H1 (cell line): Measurements from ENCODE around the gene ZKSCAN1. TPM values are rescaled to one million over a fixed set of nuclear protein-coding genes. Genes with fewer than 3 reads are reported as not detected.

ENCODE experiments used
- CTCF ChIA-PET: fragments of 300-600 bp; sonication (Branson Sonifier 250); formaldehyde crosslinking; loops from one replicate; lab custom pipeline; 2021; ENCODE audit not compliant: partially characterized antibody; lab: Charles Lee
- POLR2A ChIA-PET: fragments of 300-600 bp; sonication (Branson Sonifier 250); formaldehyde crosslinking; loops from one replicate; lab custom pipeline; 2021; ENCODE audit warnings: inconsistent platforms; ENCODE audit not compliant: partially characterized antibody; lab: Charles Lee
- DNase-seq, 2 experiments: peaks; one replicate each; pipeline versions ENCODE4 v3.0.0 to v3.0.0-alpha.2; 2010 to 2022; ENCODE audit warnings: low spot score in 2 of 2, low read depth in 1 of 2, mixed read lengths in 1 of 2
- FAIRE-seq: peaks from 2 replicates; lab custom pipeline; 2011; peaks lifted over from hg19 to GRCh38; lab: Jason Lieb, UNC
- H2AFZ ChIP-seq: 2 replicates; pipeline ENCODE4 v1.8.1; 2012; ENCODE audit warnings: low read length, inconsistent platforms
- H2AK5ac ChIP-seq: 2 replicates; pipeline ENCODE4 v1.6.1; 2013; ENCODE audit warnings: low read depth, low read length
- H2BK120ac ChIP-seq: replicated peaks from 2 replicates; pipeline ENCODE3; 2013; ENCODE audit warnings: low read depth, low read length, inconsistent platforms
- H2BK12ac ChIP-seq: 2 replicates; pipeline ENCODE4 v1.6.1; 2013; ENCODE audit warnings: low read depth, low read length
- H2BK15ac ChIP-seq: 2 replicates; pipeline ENCODE4 v1.6.1; 2013; ENCODE audit warnings: low read length
- H2BK20ac ChIP-seq: 2 replicates; pipeline ENCODE4 v1.6.1; 2013; ENCODE audit warnings: low read length
- H2BK5ac ChIP-seq: 2 replicates; pipeline ENCODE4 v1.6.1; 2013; ENCODE audit warnings: low read depth, low read length
- H3K14ac ChIP-seq: 2 replicates; pipeline ENCODE4 v1.6.1; 2013; ENCODE audit warnings: inconsistent platforms; ENCODE audit not compliant: insufficient read length
- H3K18ac ChIP-seq: 2 replicates; pipeline ENCODE4 v1.6.1; 2013; ENCODE audit warnings: low read length; ENCODE audit errors: extremely low read depth
- H3K23ac ChIP-seq: 2 replicates; pipeline ENCODE4 v1.6.1; 2013; ENCODE audit warnings: inconsistent platforms; ENCODE audit not compliant: insufficient read length
- H3K23me2 ChIP-seq: 2 replicates; pipeline ENCODE4 v1.6.1; 2013; ENCODE audit warnings: low read depth, low read length
- H3K27ac ChIP-seq: 2 replicates; pipeline ENCODE4 v1.6.1; 2011; ENCODE audit warnings: low read depth, low read length, inconsistent platforms
- H3K27me3 ChIP-seq, 4 experiments: replicated peaks in 1 of 4; 1 replicate in 1 of 4; 2 replicates in 3 of 4; pipeline versions ENCODE4 v1.6.1 to v1.8.1; 2011 to 2013; ENCODE audit warnings: low read length in 3 of 4, mild to moderate bottlenecking in 3 of 4, inconsistent platforms in 2 of 4, mixed read lengths in 2 of 4, moderate library complexity in 1 of 4; ENCODE audit not compliant: control insufficient read depth in 3 of 4, insufficient read depth in 3 of 4; ENCODE audit errors: extremely low read depth in 1 of 4
- H3K36me3 ChIP-seq, 4 experiments: 2 replicates each; pipeline versions ENCODE4 v1.6.1 to v1.8.1; 2011 to 2013; ENCODE audit warnings: mild to moderate bottlenecking in 4 of 4, low read length in 3 of 4, moderate library complexity in 2 of 4, control low read depth in 1 of 4, inconsistent platforms in 1 of 4; ENCODE audit not compliant: insufficient read depth in 4 of 4, control insufficient read depth in 2 of 4
- H3K4ac ChIP-seq: replicated peaks from 2 replicates; pipeline ENCODE3; 2013; ENCODE audit warnings: low read length, low read depth, mixed read lengths, inconsistent platforms; ENCODE audit not compliant: insufficient read length
- H3K4me1 ChIP-seq, 4 experiments: replicated peaks in 1 of 4; 1 replicate in 1 of 4; 2 replicates in 3 of 4; pipeline versions ENCODE4 v1.6.1 to v1.8.1; 2011 to 2013; ENCODE audit warnings: low read length in 3 of 4, inconsistent platforms in 2 of 4, mixed read lengths in 1 of 4; ENCODE audit not compliant: insufficient read depth in 4 of 4, control insufficient read depth in 3 of 4
- H3K4me2 ChIP-seq, 2 experiments: 2 replicates each; pipeline versions ENCODE4 v1.6.1 to v1.8.1; 2011 to 2013; ENCODE audit warnings: low read depth in 2 of 2, low read length in 2 of 2, control low read depth in 1 of 2, inconsistent platforms in 1 of 2, mild to moderate bottlenecking in 1 of 2; ENCODE audit not compliant: insufficient read depth in 1 of 2
- H3K4me3 ChIP-seq, 4 experiments: fragments of 200-600, 300-600 bp in 1 of 4; sonication (generic), shearing (Covaris generic), sonication (Bioruptor Twin) in 1 of 4; 2 replicates each; pipeline versions ENCODE4 v1.5.1 to v1.8.1; 2011 to 2016; ENCODE audit warnings: low read length in 4 of 4, low read depth in 3 of 4, control low read depth in 2 of 4, inconsistent platforms in 2 of 4, mild to moderate bottlenecking in 2 of 4, mixed read lengths in 1 of 4, moderate library complexity in 1 of 4; ENCODE audit not compliant: insufficient read depth in 2 of 4; ENCODE audit errors: extremely low read depth in 1 of 4
- H3K56ac ChIP-seq: replicated peaks from 2 replicates; pipeline ENCODE3; 2013; ENCODE audit warnings: low read depth, mild to moderate bottlenecking, mixed read lengths, low read length, inconsistent platforms; ENCODE audit not compliant: insufficient read length
- H3K79me1 ChIP-seq: 2 replicates; pipeline ENCODE4 v1.6.1; 2013; ENCODE audit warnings: low read depth, low read length, control low read depth
- H3K79me2 ChIP-seq, 2 experiments: 2 replicates each; pipeline versions ENCODE4 v1.6.1 to v1.8.1; 2012 to 2013; ENCODE audit warnings: low read length in 2 of 2, mild to moderate bottlenecking in 2 of 2, inconsistent platforms in 1 of 2; ENCODE audit not compliant: insufficient read depth in 2 of 2, control insufficient read depth in 1 of 2
- H3K9ac ChIP-seq, 4 experiments: replicated peaks in 1 of 4; 1 replicate in 1 of 4; 2 replicates in 3 of 4; pipeline versions ENCODE4 v1.6.1 to v1.8.1; 2011 to 2013; ENCODE audit warnings: low read depth in 3 of 4, low read length in 3 of 4, control low read depth in 2 of 4, mild to moderate bottlenecking in 2 of 4, moderate library complexity in 2 of 4, inconsistent platforms in 1 of 4; ENCODE audit errors: extremely low read depth in 1 of 4
- H3K9me3 ChIP-seq, 2 experiments: 2 replicates each; pipeline versions ENCODE4 v1.6.1 to v1.8.1; 2012 to 2013; ENCODE audit warnings: mild to moderate bottlenecking in 2 of 2, moderate library complexity in 2 of 2, control low read depth in 1 of 2, inconsistent platforms in 1 of 2, low read depth in 1 of 2, low read length in 1 of 2, mixed read lengths in 1 of 2; ENCODE audit not compliant: insufficient read depth in 2 of 2
- H4K20me1 ChIP-seq, 2 experiments: replicated peaks in 1 of 2; 2 replicates each; pipeline versions ENCODE3 to v1.8.1; 2011 to 2013; ENCODE audit warnings: inconsistent platforms in 2 of 2, low read length in 2 of 2, mild to moderate bottlenecking in 1 of 2; ENCODE audit not compliant: insufficient read depth in 2 of 2, control insufficient read depth in 1 of 2
- H4K5ac ChIP-seq: 2 replicates; pipeline ENCODE4 v1.6.1; 2013; ENCODE audit warnings: low read length, low read depth, mixed read lengths, inconsistent platforms; ENCODE audit not compliant: insufficient read length
- H4K8ac ChIP-seq: 2 replicates; pipeline ENCODE4 v1.8.0; 2013; ENCODE audit warnings: mild to moderate bottlenecking, moderate library complexity, low read length, inconsistent platforms; ENCODE audit not compliant: insufficient read depth; ENCODE audit errors: extremely low read depth
- H4K91ac ChIP-seq: replicated peaks from 2 replicates; pipeline ENCODE3; 2013; ENCODE audit warnings: low read length, mixed read lengths, inconsistent platforms; ENCODE audit not compliant: insufficient read length
- BCL11A ChIP-seq, 2 experiments: IDR thresholded peaks; one replicate each; pipeline ENCODE4 v1.6.1; 2011; ENCODE audit warnings: low read depth in 2 of 2, low read length in 2 of 2, mild to moderate bottlenecking in 2 of 2
- CREB1 ChIP-seq: IDR thresholded peaks from 2 replicates; pipeline ENCODE4 v1.6.1; 2012; ENCODE audit warnings: inconsistent platforms
- CTCF ChIP-seq, 3 experiments: IDR thresholded peaks; 1 replicate in 2 of 3; 2 replicates in 1 of 3; pipeline versions ENCODE4 v1.5.1 to v1.6.1; 2011; ENCODE audit warnings: low read length in 3 of 3, mild to moderate bottlenecking in 3 of 3, inconsistent platforms in 2 of 3, low read depth in 1 of 3, moderate library complexity in 1 of 3; ENCODE audit not compliant: insufficient read depth in 1 of 3; ENCODE audit errors: control extremely low read depth in 1 of 3
- MAX ChIP-seq: IDR thresholded peaks from 2 replicates; pipeline ENCODE4 v1.6.1; 2012; ENCODE audit warnings: inconsistent platforms
- NANOG ChIP-seq: IDR thresholded peaks from 2 replicates; pipeline ENCODE4 v1.6.1; 2011; ENCODE audit warnings: low read length, low read depth, mild to moderate bottlenecking, inconsistent platforms; ENCODE audit not compliant: insufficient read depth, poor library complexity, severe bottlenecking
- PHF8 ChIP-seq: fragments of 200-600 bp; sonication (generic); conservative IDR thresholded peaks from 2 replicates; pipeline ENCODE4 v1.7.1; 2012; ENCODE audit warnings: low read depth, mild to moderate bottlenecking, inconsistent platforms, low read length, moderate library complexity
- RBBP5 ChIP-seq: IDR thresholded peaks from 2 replicates; pipeline ENCODE4 v1.7.1; 2012; ENCODE audit warnings: low read depth, mild to moderate bottlenecking, inconsistent platforms, low read length, moderate library complexity, borderline replicate concordance
- SAP30 ChIP-seq: fragments of 300-600 bp; sonication (generic); IDR thresholded peaks from 2 replicates; pipeline ENCODE4 v1.7.1; 2012; ENCODE audit warnings: low read length, moderate library complexity, mild to moderate bottlenecking, inconsistent platforms; ENCODE audit not compliant: insufficient read depth, insufficient replicate concordance
- SIN3A ChIP-seq, 2 experiments: IDR thresholded peaks in 1 of 2; conservative IDR thresholded peaks in 1 of 2; 2 replicates each; pipeline ENCODE4 v1.6.1; 2011 to 2012; ENCODE audit warnings: low read length in 2 of 2, improper control_type of control experiment in 1 of 2, low read depth in 1 of 2, mild to moderate bottlenecking in 1 of 2
- SUZ12 ChIP-seq: fragments of 200-600 bp; sonication (generic); IDR thresholded peaks from 2 replicates; pipeline ENCODE4 v1.6.1; 2012; ENCODE audit warnings: mild to moderate bottlenecking, inconsistent platforms, low read length, moderate library complexity, mixed read lengths
- WGBS, 2 experiments: shearing (Covaris generic) in 1 of 2; methylation state at CpG; one replicate each; pipeline versions ENCODE4 v1.1.6 to v1.1.7; 2013 to 2015; ENCODE audit warnings: low lambda C conversion rate in 2 of 2, mixed read lengths in 2 of 2, inconsistent platforms in 1 of 2, low coverage in 1 of 2, missing lambda C conversion rate in 1 of 2; ENCODE audit not compliant: insufficient replicate concordance in 2 of 2, insufficient coverage in 1 of 2, insufficient read length in 1 of 2; ENCODE audit errors: extremely low coverage in 1 of 2, missing lambda C conversion rate in 1 of 2; 5-methylcytosine and 5-hydroxymethylcytosine counted together
- polyA plus RNA-seq, 7 experiments: library from polyadenylated mRNA; depleted of rRNA in 3 of 7; stranded (reverse) in 5 of 7; unstranded in 2 of 7; fragments of >200 nt in 5 of 7; fragments of 200-250 nt in 2 of 7; gene quantifications; 1 replicate in 5 of 7; 2 replicates in 1 of 7; 4 replicates in 1 of 7; pipeline versions ENCODE4 v1.2.1 to v1.2.3, GENCODE V29; 2011 to 2013; ENCODE audit warnings: missing spikeins in 2 of 7, mixed read lengths in 2 of 7
- total RNA-seq: library from RNA; stranded (reverse); fragmentation: NEBNext Ultra II Directional; extraction: Animal tissue kit (Norgen Biotek cat#: 25700); gene quantifications from 2 replicates; pipeline ENCODE4 v1.2.1, GENCODE V29; 2021

The ZKSCAN1 gene
- total and polyA plus RNA-seq, 2 of the 8 experiments (the other 6 are each of a cell fraction or from before 2014, with no cell fraction given) = 8.2 to 40.6 TPM

- WGBS, 2 experiments = 95% methylated on average over 4 of the region's 4 CpGs; no CpG with 5 or more reads in 1 of the 2 experiments
- no peak overlapping the region for H3K4me3 ChIP-seq
- no peak overlapping the region for H2BK20ac ChIP-seq
- peaks cover 35 to 43% of the 10 kb centered on the region in 2 experiments for H3K9me3 ChIP-seq
- peaks cover 56 to 79% (median 69%) of the 10 kb centered on the region in 4 experiments for H3K36me3 ChIP-seq
- H2BK15ac ChIP-seq = no peak overlapping the region
- FAIRE-seq (no peak), DNase-seq (no peak)
- H4K5ac ChIP-seq = no peak overlapping the region
- peaks cover 32 to 52% of the 10 kb centered on the region in 2 experiments for H3K79me2 ChIP-seq
- peaks cover 0 to 4% (median 0%) of the 10 kb centered on the region in 4 experiments; a peak in 1 of 7 replicates for H3K4me1 ChIP-seq
- no peak overlapping the region for H4K91ac ChIP-seq
- no peak overlapping the region for H2BK12ac ChIP-seq
- no peak overlapping the region for H3K4ac ChIP-seq
- no peak overlapping the region for H3K14ac ChIP-seq
- H3K23ac ChIP-seq = no peak overlapping the region
- H3K9ac ChIP-seq = no peak overlapping the region
- peaks cover 4% of the 10 kb centered on the region for H3K79me1 ChIP-seq
- peaks cover 1 to 3% of the 10 kb centered on the region in 2 experiments for H4K20me1 ChIP-seq
- no peak overlapping the region for H3K27ac ChIP-seq
- H2AFZ ChIP-seq = no peak overlapping the region
- no peak overlapping the region for H4K8ac ChIP-seq
- H2BK5ac ChIP-seq = no peak overlapping the region
- no peak overlapping the region for H3K56ac ChIP-seq
- no peak overlapping the region for H2AK5ac ChIP-seq
- no peak overlapping the region for H3K18ac ChIP-seq
- peaks cover 6% of the 10 kb centered on the region; the same call in 1 of the 2 replicates for H3K23me2 ChIP-seq
- H3K27me3 ChIP-seq = no peaks in the 10 kb centered on the region; a peak in 1 of 7 replicates
- no peak overlapping the region for H3K4me2 ChIP-seq
- CTCF ChIA-PET = no interaction called here
- POLR2A ChIA-PET = interaction anchor here (0.6 to 19.6 kb wide), 5 partner anchors 11 to 57 kb away, joined by 3 to 294 read pairs (median 5); partner anchors contain the start of genes COPS6, MCM7 and ZSCAN21
- H2BK120ac ChIP-seq = no peak overlapping the region
- no peak for TF ChIP-seq SIN3A (conservative IDR thresholded peaks at IDR 0.05 in 1 of 2, IDR thresholded peaks at IDR 0.05 in 1 of 2; ENCODE audit: low read depth in 1 of 2, low read length in 2 of 2)
- no peak for TF ChIP-seq PHF8
- TF ChIP-seq CTCF (IDR thresholded peaks at IDR 0.05; ENCODE audit: control extremely low read depth in 1 of 3, insufficient read depth in 1 of 3, low read depth in 1 of 3, low read length in 3 of 3) = no peak
- TF ChIP-seq RBBP5 = no peak
- no peak for TF ChIP-seq BCL11A (IDR thresholded peaks at IDR 0.05; ENCODE audit: low read depth in 2 of 2, low read length in 2 of 2)
- no peak for TF ChIP-seq SUZ12
- TF ChIP-seq NANOG = no peak
- no peak for TF ChIP-seq CREB1
- TF ChIP-seq MAX = no peak
- TF ChIP-seq SAP30 = no peak
Observed at GRCh38 chr7:100077205-100077604, 61.8 kb downstream of the ZKSCAN1 start.
